Activated CD4-positive, alpha-beta memory T cell treated with anti-CD3 and anti-CD28 coated beads for 36 hours (primary cell): ENCODE results near the gene MMAB. TPM values are rescaled to one million over a fixed set of nuclear protein-coding genes. Genes with fewer than 3 reads are reported as not detected.

Experiments used
- CTCF ChIA-PET: fragments of 350-600 bp; sonication (Branson Sonifier 250); formaldehyde crosslinking; loops from one replicate; lab custom pipeline; 2021; ENCODE audit warnings: antibody characterized with exemption, inconsistent platforms; lab: Charles Lee
- POLR2A ChIA-PET: fragments of 350-600 bp; sonication (Branson Sonifier 250); formaldehyde crosslinking; loops from one replicate; lab custom pipeline; 2021; ENCODE audit warnings: antibody characterized with exemption; lab: Charles Lee
- DNase-seq: peaks from one replicate; pipeline ENCODE4 v3.0.0-alpha.2; 2020
- H3K27ac Mint-ChIP-seq: one replicate; pipeline ENCODE4 v1.8.0; 2021; ENCODE audit warnings: mixed read lengths
- H3K27me3 Mint-ChIP-seq: one replicate; pipeline ENCODE4 v1.8.0; 2021; ENCODE audit warnings: mixed read lengths
- H3K36me3 Mint-ChIP-seq: one replicate; pipeline ENCODE4 v1.8.0; 2021; ENCODE audit warnings: mixed read lengths
- H3K4me1 Mint-ChIP-seq: one replicate; pipeline ENCODE4 v1.8.0; 2021; ENCODE audit warnings: low read depth, mixed read lengths
- H3K4me3 Mint-ChIP-seq: one replicate; pipeline ENCODE4 v1.8.0; 2021; ENCODE audit warnings: mild to moderate bottlenecking, mixed read lengths
- H3K9me3 Mint-ChIP-seq: one replicate; pipeline ENCODE4 v1.8.0; 2021; ENCODE audit warnings: mixed read lengths
- intact Hi-C: fragments of 100-400 bp; cut with micrococcal nuclease; formaldehyde crosslinking; loops from one replicate; pipeline ENCODE4 v1.15.1; 2023
- total RNA-seq, 2 experiments: library from RNA; stranded (reverse); gene quantifications; one replicate each; pipeline ENCODE4 v1.2.3, GENCODE V29; 2021

Gene MMAB
- total RNA-seq, 2 experiments from 2014 or later = 42.4 to 48.3 TPM

- H3K9me3 Mint-ChIP-seq = no peaks in the 10 kb centered on the region
- CTCF ChIA-PET = interaction anchor here (0.9 kb wide), 1 partner anchor 233 kb away, joined by 3 read pairs; no protein-coding TSS in a partner anchor
- intact Hi-C loops = no loop called here
- POLR2A ChIA-PET = no interaction called here
- H3K27ac Mint-ChIP-seq = no peak overlapping the region
- H3K4me3 Mint-ChIP-seq = no peak overlapping the region
- peaks cover 20% of the 10 kb centered on the region for H3K27me3 Mint-ChIP-seq
- no peaks in the 10 kb centered on the region for H3K36me3 Mint-ChIP-seq
- DNase-seq = no peak
- peaks cover 5% of the 10 kb centered on the region for H3K4me1 Mint-ChIP-seq
Observed at GRCh38 chr12:109544955-109545531, 28.3 kb downstream of the MMAB start.

GRCh38 chr12:109542876-109543275 is 30.4 kb downstream of the MMAB start:
- CTCF ChIA-PET = no interaction called here
- H3K36me3 Mint-ChIP-seq = no peaks in the 10 kb centered on the region
- no peaks in the 10 kb centered on the region for H3K9me3 Mint-ChIP-seq
- H3K27ac Mint-ChIP-seq = no peak overlapping the region
- H3K4me3 Mint-ChIP-seq = no peak overlapping the region
- peaks cover 8% of the 10 kb centered on the region for H3K27me3 Mint-ChIP-seq
- intact Hi-C loops = no loop called here
- H3K4me1 Mint-ChIP-seq = peaks cover 5% of the 10 kb centered on the region
- POLR2A ChIA-PET = no interaction called here
- no peak for DNase-seq

DNA sequence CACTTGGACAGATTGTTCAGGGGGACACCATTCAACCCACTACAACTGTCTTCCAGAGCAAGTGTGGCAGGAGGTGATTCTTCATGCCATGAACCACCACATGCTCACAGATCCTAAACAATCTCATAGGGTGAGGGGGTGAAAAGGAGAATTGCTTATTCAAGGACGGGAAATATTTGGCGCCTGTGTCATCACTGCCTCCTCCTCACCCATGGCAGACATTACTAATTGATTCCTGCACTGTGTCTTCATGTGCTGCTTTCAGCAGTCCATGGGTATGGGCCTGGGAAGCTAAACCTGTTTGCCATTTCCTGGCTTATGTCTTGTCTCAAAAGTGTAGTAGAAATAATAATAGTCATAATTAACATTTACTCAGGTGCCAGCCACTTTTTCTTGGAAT is 31.3 kb downstream of the MMAB start:
- intact Hi-C loops = no loop called here
- ChIA-PET CTCF (no interaction called here), POLR2A (no interaction called here)
- Mint-ChIP-seq H3K36me3 (no peaks in the 10 kb centered on the region), H3K27me3 (no peaks in the 10 kb centered on the region), H3K4me1 (peaks cover 5% of the 10 kb centered on the region), H3K4me3 (no peak overlapping the region), H3K9me3 (no peaks in the 10 kb centered on the region), H3K27ac (no peak overlapping the region)
- DNase-seq = no peak

GRCh38 chr12:109541413-109541726 is 31.9 kb downstream of the MMAB start:
- ChIA-PET POLR2A (no interaction called here), CTCF (no interaction called here)
- peaks cover 5% of the 10 kb centered on the region for H3K36me3 Mint-ChIP-seq
- H3K9me3 Mint-ChIP-seq = no peaks in the 10 kb centered on the region
- intact Hi-C loops = no loop called here
- no peaks in the 10 kb centered on the region for H3K27me3 Mint-ChIP-seq
- no peak overlapping the region for H3K4me3 Mint-ChIP-seq
- peaks cover 5% of the 10 kb centered on the region for H3K4me1 Mint-ChIP-seq
- no peak overlapping the region for H3K27ac Mint-ChIP-seq
- no peak for DNase-seq

GRCh38 chr12:109540526-109541412 is 32.5 kb downstream of the MMAB start:
- no peaks in the 10 kb centered on the region for H3K27me3 Mint-ChIP-seq
- H3K27ac Mint-ChIP-seq = no peak overlapping the region
- ChIA-PET POLR2A (no interaction called here), CTCF (interaction anchor here (0.6 kb wide), 1 partner anchor 108 kb away, joined by 4 read pairs; no protein-coding TSS in a partner anchor)
- DNase-seq = no peak
- no peaks in the 10 kb centered on the region for H3K9me3 Mint-ChIP-seq
- intact Hi-C loops = no loop called here
- H3K36me3 Mint-ChIP-seq = peaks cover 5% of the 10 kb centered on the region
- H3K4me3 Mint-ChIP-seq = no peak overlapping the region
- peaks cover 5% of the 10 kb centered on the region for H3K4me1 Mint-ChIP-seq

GRCh38 chr12:109539508-109539907 is 33.8 kb downstream of the MMAB start:
- no peak overlapping the region for H3K4me3 Mint-ChIP-seq
- H3K27ac Mint-ChIP-seq = no peak overlapping the region
- no peaks in the 10 kb centered on the region for H3K4me1 Mint-ChIP-seq
- DNase-seq = no peak
- CTCF ChIA-PET = interaction anchor here (1.7 kb wide), 1 partner anchor 58 kb away, joined by 4 read pairs; no protein-coding TSS in a partner anchor
- H3K36me3 Mint-ChIP-seq = peaks cover 10% of the 10 kb centered on the region
- no peaks in the 10 kb centered on the region for H3K27me3 Mint-ChIP-seq
- POLR2A ChIA-PET = no interaction called here
- intact Hi-C loops = no loop called here
- no peaks in the 10 kb centered on the region for H3K9me3 Mint-ChIP-seq

DNA sequence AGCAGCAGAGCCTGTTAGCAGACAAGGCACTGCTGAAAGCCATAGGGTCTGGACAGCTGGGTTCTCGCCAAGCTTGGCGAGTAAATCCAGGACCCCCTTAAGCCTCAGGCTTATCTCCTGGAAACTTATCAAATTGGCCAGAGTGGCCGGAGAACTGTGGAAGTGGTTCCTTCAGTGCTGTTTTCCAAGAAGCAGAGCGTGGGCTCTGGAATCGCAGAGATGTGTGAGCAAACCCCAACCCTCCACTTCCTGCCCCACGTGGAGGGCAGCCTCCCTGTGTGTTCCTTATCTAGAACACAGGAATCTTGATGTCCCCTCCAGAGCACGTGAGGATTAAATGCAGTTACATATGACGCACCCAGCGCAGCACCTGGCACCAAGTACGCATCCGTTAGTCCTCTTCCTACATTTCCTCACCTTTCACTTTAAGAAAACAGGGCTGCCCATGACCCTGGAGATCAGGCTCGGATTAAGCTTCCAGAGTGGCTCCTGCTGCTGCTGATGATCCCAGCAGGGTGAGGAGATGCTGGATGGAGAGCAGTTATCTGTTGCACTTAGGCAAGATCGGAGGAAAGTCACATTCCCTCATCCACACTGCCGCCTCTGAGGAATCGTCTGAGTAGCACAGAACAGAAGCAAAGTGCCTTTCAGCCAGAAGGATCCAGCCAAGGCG is 35.0 kb downstream of the MMAB start:
- Mint-ChIP-seq H3K27me3 (no peaks in the 10 kb centered on the region), H3K36me3 (peaks cover 10% of the 10 kb centered on the region), H3K27ac (no peak overlapping the region), H3K9me3 (no peaks in the 10 kb centered on the region), H3K4me1 (no peaks in the 10 kb centered on the region), H3K4me3 (no peak overlapping the region)
- intact Hi-C loops = no loop called here
- ChIA-PET POLR2A (no interaction called here), CTCF (interaction anchor here (1.7 kb wide), 1 partner anchor 59 kb away, joined by 4 read pairs; no protein-coding TSS in a partner anchor)
- DNase-seq = no peak

GRCh38 chr12:109537136-109537535 is 36.2 kb downstream of the MMAB start:
- no peak for DNase-seq
- intact Hi-C loops = no loop called here
- Mint-ChIP-seq H3K4me3 (no peak overlapping the region), H3K27ac (no peak overlapping the region), H3K27me3 (no peaks in the 10 kb centered on the region), H3K36me3 (peaks cover 12% of the 10 kb centered on the region), H3K9me3 (no peaks in the 10 kb centered on the region), H3K4me1 (no peaks in the 10 kb centered on the region)
- CTCF ChIA-PET = no interaction called here
- POLR2A ChIA-PET = no interaction called here

- ChIA-PET CTCF (no interaction called here), POLR2A (no interaction called here)
- H3K9me3 Mint-ChIP-seq = no peaks in the 10 kb centered on the region
- DNase-seq = no peak
- H3K27ac Mint-ChIP-seq = no peak overlapping the region
- no peak overlapping the region for H3K4me3 Mint-ChIP-seq
- no peaks in the 10 kb centered on the region for H3K4me1 Mint-ChIP-seq
- H3K27me3 Mint-ChIP-seq = no peaks in the 10 kb centered on the region
- H3K36me3 Mint-ChIP-seq = peaks cover 16% of the 10 kb centered on the region
- intact Hi-C loops = no loop called here
Observed at GRCh38 chr12:109535863-109536250, 37.4 kb downstream of the MMAB start.

DNA sequence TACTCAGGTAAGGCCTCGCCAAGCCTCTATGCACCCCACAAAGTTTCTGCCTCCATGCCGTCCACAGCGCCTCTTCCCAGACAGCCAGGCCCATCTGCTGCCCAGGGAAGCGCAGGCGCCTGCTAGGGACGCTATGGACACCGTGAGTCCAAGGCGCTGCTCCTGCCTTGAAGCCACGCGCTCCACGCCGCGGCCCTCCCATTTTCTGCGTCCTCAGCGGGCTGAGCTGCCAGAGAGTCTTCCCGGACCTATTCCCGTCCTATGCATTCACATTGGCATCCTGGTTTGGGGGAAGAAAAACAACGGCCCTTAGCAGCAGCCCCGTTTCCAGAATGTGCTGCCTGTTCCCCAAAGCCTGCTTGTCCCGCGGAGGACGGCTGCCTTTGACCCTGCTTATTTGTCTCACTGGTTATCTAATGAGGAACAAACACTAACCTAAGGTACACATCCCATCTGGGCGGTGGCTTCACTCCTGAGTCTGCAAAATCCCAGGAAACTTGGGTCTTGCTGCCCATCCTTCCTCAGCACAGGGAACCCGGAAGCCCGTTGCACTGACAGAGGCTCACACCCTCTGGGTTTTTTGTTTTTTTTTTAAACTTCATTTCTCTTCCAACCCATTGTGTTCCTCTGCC is 38.0 kb downstream of the MMAB start:
- POLR2A ChIA-PET = no interaction called here
- Mint-ChIP-seq H3K36me3 (peaks cover 16% of the 10 kb centered on the region), H3K9me3 (no peaks in the 10 kb centered on the region), H3K27me3 (no peaks in the 10 kb centered on the region), H3K27ac (no peak overlapping the region), H3K4me3 (no peak overlapping the region), H3K4me1 (no peaks in the 10 kb centered on the region)
- intact Hi-C loops = no loop called here
- DNase-seq = no peak
- CTCF ChIA-PET = no interaction called here

- H3K36me3 Mint-ChIP-seq = peaks cover 16% of the 10 kb centered on the region
- H3K4me3 Mint-ChIP-seq = no peak overlapping the region
- POLR2A ChIA-PET = no interaction called here
- CTCF ChIA-PET = no interaction called here
- no peaks in the 10 kb centered on the region for H3K9me3 Mint-ChIP-seq
- no peaks in the 10 kb centered on the region for H3K27me3 Mint-ChIP-seq
- no peak overlapping the region for H3K27ac Mint-ChIP-seq
- intact Hi-C loops = no loop called here
- no peaks in the 10 kb centered on the region for H3K4me1 Mint-ChIP-seq
- DNase-seq = no peak
Observed at GRCh38 chr12:109534456-109534855, 38.8 kb downstream of the MMAB start.

GRCh38 chr12:109533487-109533740 is 39.9 kb downstream of the MMAB start:
- ChIA-PET POLR2A (no interaction called here), CTCF (no interaction called here)
- Mint-ChIP-seq H3K4me3 (no peak overlapping the region), H3K27me3 (no peaks in the 10 kb centered on the region), H3K36me3 (peaks cover 16% of the 10 kb centered on the region), H3K27ac (no peak overlapping the region), H3K9me3 (no peaks in the 10 kb centered on the region), H3K4me1 (no peaks in the 10 kb centered on the region)
- DNase-seq = no peak
- intact Hi-C loops = no loop called here
